GM19395 (cell line): ENCODE results near the gene KCNQ1.

Experiments used
- ATAC-seq: cut with Tn5 transposase; IDR thresholded peaks from one replicate; pipeline ENCODE4 v1.9.1; 2021; ENCODE audit warnings: mild to moderate bottlenecking, moderate library complexity; ENCODE audit not compliant: unreplicated experiment

KCNQ1 gene

GRCh38 chr11:2839395-2839943 lies 394.7 kb downstream of the KCNQ1 start:
- no peak for ATAC-seq

GRCh38 chr11:2841411-2842190 lies 396.8 kb downstream of the KCNQ1 start:
- no peak for ATAC-seq

- ATAC-seq, result no peak
Observed at GRCh38 chr11:2842876-2843275, 398.1 kb downstream of the KCNQ1 start.

- no peak for ATAC-seq
Observed at GRCh38 chr11:2843551-2843950, 398.7 kb downstream of the KCNQ1 start.

GRCh38 chr11:2844116-2844842 lies 399.5 kb downstream of the KCNQ1 start:
- ATAC-seq, result no peak

- no peak for ATAC-seq
Observed at GRCh38 chr11:2844996-2845395, 400.2 kb downstream of the KCNQ1 start.

- no peak for ATAC-seq
Observed at GRCh38 chr11:2846056-2846455, 401.2 kb downstream of the KCNQ1 start.

- no peak for ATAC-seq
Observed at GRCh38 chr11:2846470-2846869, 401.7 kb downstream of the KCNQ1 start.

GRCh38 chr11:2847561-2847960 lies 402.8 kb downstream of the KCNQ1 start:
- no peak for ATAC-seq

GRCh38 chr11:2848497-2848896 lies 403.7 kb downstream of the KCNQ1 start:
- ATAC-seq, result no peak

- no peak for ATAC-seq
Observed at GRCh38 chr11:2849994-2850770, 405.4 kb downstream of the KCNQ1 start.

- no peak for ATAC-seq
Observed at GRCh38 chr11:2853401-2853800, 408.6 kb downstream of the KCNQ1 start.

GRCh38 chr11:2853997-2854560 lies 409.3 kb downstream of the KCNQ1 start:
- ATAC-seq, result no peak

GRCh38 chr11:2855162-2855561 lies 410.4 kb downstream of the KCNQ1 start:
- ATAC-seq, result no peak

- no peak for ATAC-seq
Observed at GRCh38 chr11:2857276-2857675, 412.5 kb downstream of the KCNQ1 start.

- ATAC-seq, result no peak
Observed at GRCh38 chr11:2857918-2858317, 413.1 kb downstream of the KCNQ1 start.

GRCh38 chr11:2858995-2859698 lies 414.3 kb downstream of the KCNQ1 start:
- ATAC-seq, result no peak

GRCh38 chr11:2859699-2860037 lies 414.9 kb downstream of the KCNQ1 start:
- no peak for ATAC-seq

- no peak for ATAC-seq
Observed at GRCh38 chr11:2860636-2861035, 415.8 kb downstream of the KCNQ1 start.
